Neuronal stem cell (in vitro differentiated cells): Measurements from ENCODE around the gene AOPEP.

Experiments used
- DNase-seq: peaks from one replicate; pipeline ENCODE4 v3.0.0-alpha.2; 2013; ENCODE audit warnings: low spot score
- H2AFZ ChIP-seq: one replicate; pipeline ENCODE4 v1.6.1; 2013; ENCODE audit warnings: mild to moderate bottlenecking, low read length, inconsistent platforms
- H2AK5ac ChIP-seq: 2 replicates; pipeline ENCODE4 v1.6.1; 2013; ENCODE audit warnings: low read depth, mild to moderate bottlenecking, inconsistent platforms, low read length, moderate library complexity, mixed read lengths
- H2BK120ac ChIP-seq: 2 replicates; pipeline ENCODE4 v1.6.1; 2013; ENCODE audit warnings: low read depth, mild to moderate bottlenecking, inconsistent platforms, low read length, moderate library complexity, mixed read lengths
- H2BK12ac ChIP-seq: one replicate; pipeline ENCODE4 v1.6.1; 2013; ENCODE audit warnings: low read length, inconsistent platforms
- H2BK15ac ChIP-seq: 2 replicates; pipeline ENCODE4 v1.6.1; 2013; ENCODE audit warnings: mild to moderate bottlenecking, low read length, inconsistent platforms, mixed read lengths
- H2BK5ac ChIP-seq: one replicate; pipeline ENCODE4 v1.6.1; 2013; ENCODE audit warnings: inconsistent platforms, mild to moderate bottlenecking, low read length, moderate library complexity
- H3K14ac ChIP-seq: one replicate; pipeline ENCODE4 v1.6.1; 2013; ENCODE audit warnings: low read length, inconsistent platforms
- H3K18ac ChIP-seq: 2 replicates; pipeline ENCODE4 v1.6.1; 2013; ENCODE audit warnings: low read length, inconsistent platforms
- H3K23ac ChIP-seq: 2 replicates; pipeline ENCODE4 v1.6.1; 2013; ENCODE audit warnings: low read depth, mild to moderate bottlenecking, mixed read lengths, low read length, inconsistent platforms; ENCODE audit not compliant: poor library complexity
- H3K27ac ChIP-seq: replicated peaks from 3 replicates; pipeline ENCODE4 v1.5.1; 2013; ENCODE audit warnings: low read length, inconsistent platforms
- H3K27me3 ChIP-seq, 3 experiments: 2 replicates each; pipeline ENCODE4 v1.6.1; 2013; ENCODE audit warnings: low read length in 3 of 3, mild to moderate bottlenecking in 2 of 3, inconsistent platforms in 1 of 3, low read depth in 1 of 3, mixed read lengths in 1 of 3, moderate library complexity in 1 of 3; ENCODE audit not compliant: control insufficient read depth in 3 of 3, insufficient read depth in 3 of 3
- H3K36me3 ChIP-seq, 2 donors: replicated peaks in 1 of 2; 2 replicates each; pipeline ENCODE4 v1.6.1; 2013; ENCODE audit warnings: low read length in 2 of 2; ENCODE audit not compliant: control insufficient read depth in 2 of 2, insufficient read depth in 2 of 2
- H3K4ac ChIP-seq: 2 replicates; pipeline ENCODE4 v1.6.1; 2013; ENCODE audit warnings: inconsistent platforms, mild to moderate bottlenecking, low read length, moderate library complexity
- H3K4me1 ChIP-seq, 2 donors: 1 replicate in 1 of 2; 2 replicates in 1 of 2; pipeline ENCODE4 v1.6.1; 2013; ENCODE audit warnings: low read length in 2 of 2, low read depth in 1 of 2; ENCODE audit not compliant: control insufficient read depth in 2 of 2, insufficient read depth in 1 of 2
- H3K4me2 ChIP-seq: one replicate; pipeline ENCODE4 v1.6.1; 2013; ENCODE audit warnings: mild to moderate bottlenecking, low read length, inconsistent platforms; ENCODE audit not compliant: insufficient read depth, poor library complexity, severe bottlenecking
- H3K4me3 ChIP-seq, 2 donors: 2 replicates each; pipeline ENCODE4 v1.5.1; 2013; ENCODE audit warnings: low read length in 2 of 2, mild to moderate bottlenecking in 2 of 2, inconsistent platforms in 1 of 2, moderate library complexity in 1 of 2
- H3K79me1 ChIP-seq: one replicate; pipeline ENCODE4 v1.6.1; 2013; ENCODE audit warnings: low read depth, mild to moderate bottlenecking, inconsistent platforms, low read length, moderate library complexity
- H3K9ac ChIP-seq: one replicate; pipeline ENCODE4 v1.6.1; 2013; ENCODE audit warnings: mild to moderate bottlenecking, low read depth, low read length, inconsistent platforms; ENCODE audit not compliant: poor library complexity
- H3K9me3 ChIP-seq, 2 donors: replicated peaks in 1 of 2; 2 replicates each; pipeline versions ENCODE3 to v1.6.1; 2013; ENCODE audit warnings: low read length in 2 of 2, mild to moderate bottlenecking in 2 of 2, inconsistent platforms in 1 of 2, low read depth in 1 of 2, mixed read lengths in 1 of 2, moderate library complexity in 1 of 2; ENCODE audit not compliant: control insufficient read depth in 2 of 2, insufficient read depth in 1 of 2
- H4K8ac ChIP-seq: one replicate; pipeline ENCODE4 v1.6.1; 2013; ENCODE audit warnings: low read depth, mild to moderate bottlenecking, inconsistent platforms, low read length, moderate library complexity
- H4K91ac ChIP-seq: one replicate; pipeline ENCODE4 v1.6.1; 2013; ENCODE audit warnings: low read length, low read depth, mild to moderate bottlenecking, inconsistent platforms; ENCODE audit not compliant: poor library complexity
- WGBS, 2 donors: extraction: QIAGEN DNeasy Blood & Tissue Kit; methylation state at CpG; one replicate each; pipeline ENCODE4 v1.1.7; 2013; ENCODE audit warnings: missing lambda C conversion rate in 2 of 2, mixed read lengths in 1 of 2; ENCODE audit not compliant: insufficient read length in 2 of 2, insufficient replicate concordance in 1 of 2; ENCODE audit errors: extremely low coverage in 2 of 2; 5-methylcytosine and 5-hydroxymethylcytosine counted together

AOPEP gene

GRCh38 chr9:94705162-94705702 is 21.3 kb upstream of the AOPEP start:
- Histone ChIP-seq H2BK12ac (no peak overlapping the region), H3K18ac (no peak overlapping the region), H2BK120ac (no peak overlapping the region), H4K8ac (no peak overlapping the region), H3K4me2 (no peak overlapping the region), H3K23ac (no peak overlapping the region), H4K91ac (no peak overlapping the region), H3K4me3 (no peak overlapping the region), H2AFZ (no peak overlapping the region), H3K79me1 (no peaks in the 10 kb centered on the region), H2BK15ac (no peak overlapping the region), H3K14ac (no peak overlapping the region), H3K4me1 (peaks cover 0 to 2% of the 10 kb centered on the region in 2 donors), H3K9ac (no peak overlapping the region), H3K9me3 (no peaks in the 10 kb centered on the region), H3K36me3 (no peaks in the 10 kb centered on the region), H2AK5ac (no peak overlapping the region), H2BK5ac (no peak overlapping the region), H3K27me3 (peaks cover 0 to 6% (median 0%) of the 10 kb centered on the region in 3 experiments), H3K4ac (no peak overlapping the region), H3K27ac (no peak overlapping the region)
- WGBS, 2 donors = no CpG with 5 or more reads among the region's 7 CpGs
- DNase-seq = no peak

- peaks cover 0 to 2% of the 10 kb centered on the region in 2 donors for H3K4me1 ChIP-seq
- no peak overlapping the region for H3K9ac ChIP-seq
- no peak overlapping the region for H2AK5ac ChIP-seq
- H4K8ac ChIP-seq = no peak overlapping the region
- no peaks in the 10 kb centered on the region for H3K36me3 ChIP-seq
- no peak overlapping the region for H3K4me3 ChIP-seq
- no peak overlapping the region for H2BK12ac ChIP-seq
- no peaks in the 10 kb centered on the region for H3K9me3 ChIP-seq
- H3K14ac ChIP-seq = no peak overlapping the region
- H3K18ac ChIP-seq = no peak overlapping the region
- H3K4me2 ChIP-seq = no peak overlapping the region
- H2BK5ac ChIP-seq = no peak overlapping the region
- H3K27me3 ChIP-seq = peaks cover 0 to 6% (median 0%) of the 10 kb centered on the region in 3 experiments
- H3K27ac ChIP-seq = no peak overlapping the region
- no CpG with 5 or more reads among the region's 5 CpGs for WGBS, 2 donors
- DNase-seq = no peak
- H3K79me1 ChIP-seq = no peaks in the 10 kb centered on the region
- no peak overlapping the region for H2BK120ac ChIP-seq
- no peak overlapping the region for H4K91ac ChIP-seq
- H3K23ac ChIP-seq = no peak overlapping the region
- no peak overlapping the region for H2BK15ac ChIP-seq
- H2AFZ ChIP-seq = no peak overlapping the region
- H3K4ac ChIP-seq = no peak overlapping the region
Measured at GRCh38 chr9:94706922-94707321, 19.6 kb upstream of the AOPEP start.

- Histone ChIP-seq H3K14ac (no peak overlapping the region), H3K4ac (no peak overlapping the region), H3K27me3 (peaks cover 0 to 4% (median 0%) of the 10 kb centered on the region in 3 experiments), H3K79me1 (no peaks in the 10 kb centered on the region), H3K4me2 (no peak overlapping the region), H3K36me3 (no peaks in the 10 kb centered on the region), H4K8ac (no peak overlapping the region), H3K4me1 (no peaks in the 10 kb centered on the region), H3K4me3 (no peak overlapping the region), H2AFZ (no peak overlapping the region), H2BK12ac (no peak overlapping the region), H2BK5ac (no peak overlapping the region), H3K23ac (no peak overlapping the region), H2AK5ac (no peak overlapping the region), H3K18ac (no peak overlapping the region), H4K91ac (no peak overlapping the region), H2BK120ac (no peak overlapping the region), H3K9me3 (no peaks in the 10 kb centered on the region), H3K27ac (no peak overlapping the region), H2BK15ac (no peak overlapping the region), H3K9ac (no peak overlapping the region)
- no CpG with 5 or more reads among the region's 7 CpGs for WGBS, 2 donors
- DNase-seq = no peak
Measured at GRCh38 chr9:94713436-94714215, 12.9 kb upstream of the AOPEP start.

DNA sequence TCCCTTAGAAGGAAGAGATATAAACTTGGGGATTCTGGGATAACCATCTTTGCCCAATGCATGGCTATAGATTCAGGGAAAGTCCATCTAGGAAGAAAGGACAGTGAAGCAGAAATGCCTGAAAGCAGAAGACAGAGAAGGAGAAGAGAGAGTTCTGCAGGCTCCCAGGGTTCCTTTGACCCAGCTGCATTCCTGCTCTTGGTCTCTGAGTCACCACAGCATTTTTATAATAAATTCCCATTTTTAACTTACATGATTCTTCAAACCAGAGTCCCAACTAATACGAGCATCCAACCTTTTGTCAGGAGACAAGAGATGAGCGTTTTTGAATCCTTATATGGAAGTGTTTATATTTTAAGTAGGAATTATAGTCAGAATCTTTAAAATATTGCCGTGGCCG is 12.0 kb upstream of the AOPEP start:
- peaks cover 0 to 4% (median 0%) of the 10 kb centered on the region in 3 experiments for H3K27me3 ChIP-seq
- H2AFZ ChIP-seq = no peak overlapping the region
- no peak overlapping the region for H3K18ac ChIP-seq
- no peak overlapping the region for H3K9ac ChIP-seq
- no peaks in the 10 kb centered on the region for H3K79me1 ChIP-seq
- WGBS, 2 donors = no CpG with 5 or more reads among the region's 4 CpGs
- no peak overlapping the region for H2AK5ac ChIP-seq
- no peaks in the 10 kb centered on the region for H3K9me3 ChIP-seq
- no peaks in the 10 kb centered on the region for H3K4me1 ChIP-seq
- no peak overlapping the region for H3K14ac ChIP-seq
- no peak overlapping the region for H3K23ac ChIP-seq
- DNase-seq = no peak
- no peaks in the 10 kb centered on the region for H3K36me3 ChIP-seq
- H2BK12ac ChIP-seq = no peak overlapping the region
- no peak overlapping the region for H2BK5ac ChIP-seq
- no peak overlapping the region for H2BK120ac ChIP-seq
- no peak overlapping the region for H4K91ac ChIP-seq
- no peak overlapping the region for H4K8ac ChIP-seq
- H3K27ac ChIP-seq = no peak overlapping the region
- no peak overlapping the region for H3K4ac ChIP-seq
- H3K4me2 ChIP-seq = no peak overlapping the region
- H2BK15ac ChIP-seq = no peak overlapping the region
- H3K4me3 ChIP-seq = no peak overlapping the region
